Nephron progenitor cell (in vitro differentiated cells): ENCODE results near the gene ATP8B4.

Experiments
- DNase-seq: peaks from one replicate; pipeline ENCODE4 v3.0.0; 2021
- H3K27ac Mint-ChIP-seq: 2 replicates; pipeline ENCODE4 v1.8.0; 2021; ENCODE audit warnings: mild to moderate bottlenecking, moderate library complexity, mixed read lengths
- H3K27me3 Mint-ChIP-seq: 2 replicates; pipeline ENCODE4 v1.8.0; 2021; ENCODE audit warnings: mild to moderate bottlenecking, low read depth, mixed read lengths; ENCODE audit not compliant: poor library complexity
- H3K36me3 Mint-ChIP-seq: 2 replicates; pipeline ENCODE4 v1.8.0; 2021; ENCODE audit warnings: low read depth, mixed read lengths
- H3K4me1 Mint-ChIP-seq: 2 replicates; pipeline ENCODE4 v1.8.0; 2021; ENCODE audit warnings: mixed read lengths
- H3K4me3 Mint-ChIP-seq: 2 replicates; pipeline ENCODE4 v1.8.0; 2021; ENCODE audit warnings: mild to moderate bottlenecking, moderate library complexity, mixed read lengths
- H3K9me3 Mint-ChIP-seq: 2 replicates; pipeline ENCODE4 v1.8.0; 2021; ENCODE audit warnings: mild to moderate bottlenecking, moderate library complexity, mixed read lengths
- TF ChIP-seq, protein P1 (sequence below): fragments of 200-600 bp; sonication (generic); IDR thresholded peaks from 2 replicates; pipeline ENCODE4 v1.5.0; 2021; ENCODE audit warnings: antibody characterized with exemption

ATP8B4 gene

GRCh38 chr15:49923671-49924070 is 195.4 kb downstream of the ATP8B4 start:
- no peak overlapping the region for H3K27ac Mint-ChIP-seq
- H3K27me3 Mint-ChIP-seq = peaks cover 3% of the 10 kb centered on the region
- H3K36me3 Mint-ChIP-seq = no peaks in the 10 kb centered on the region
- H3K4me3 Mint-ChIP-seq = no peak overlapping the region
- peaks cover 12% of the 10 kb centered on the region for H3K4me1 Mint-ChIP-seq
- no peak for DNase-seq
- no peaks in the 10 kb centered on the region for H3K9me3 Mint-ChIP-seq
- TF ChIP-seq, protein P1, sequence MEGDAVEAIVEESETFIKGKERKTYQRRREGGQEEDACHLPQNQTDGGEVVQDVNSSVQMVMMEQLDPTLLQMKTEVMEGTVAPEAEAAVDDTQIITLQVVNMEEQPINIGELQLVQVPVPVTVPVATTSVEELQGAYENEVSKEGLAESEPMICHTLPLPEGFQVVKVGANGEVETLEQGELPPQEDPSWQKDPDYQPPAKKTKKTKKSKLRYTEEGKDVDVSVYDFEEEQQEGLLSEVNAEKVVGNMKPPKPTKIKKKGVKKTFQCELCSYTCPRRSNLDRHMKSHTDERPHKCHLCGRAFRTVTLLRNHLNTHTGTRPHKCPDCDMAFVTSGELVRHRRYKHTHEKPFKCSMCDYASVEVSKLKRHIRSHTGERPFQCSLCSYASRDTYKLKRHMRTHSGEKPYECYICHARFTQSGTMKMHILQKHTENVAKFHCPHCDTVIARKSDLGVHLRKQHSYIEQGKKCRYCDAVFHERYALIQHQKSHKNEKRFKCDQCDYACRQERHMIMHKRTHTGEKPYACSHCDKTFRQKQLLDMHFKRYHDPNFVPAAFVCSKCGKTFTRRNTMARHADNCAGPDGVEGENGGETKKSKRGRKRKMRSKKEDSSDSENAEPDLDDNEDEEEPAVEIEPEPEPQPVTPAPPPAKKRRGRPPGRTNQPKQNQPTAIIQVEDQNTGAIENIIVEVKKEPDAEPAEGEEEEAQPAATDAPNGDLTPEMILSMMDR = no peak

DNA sequence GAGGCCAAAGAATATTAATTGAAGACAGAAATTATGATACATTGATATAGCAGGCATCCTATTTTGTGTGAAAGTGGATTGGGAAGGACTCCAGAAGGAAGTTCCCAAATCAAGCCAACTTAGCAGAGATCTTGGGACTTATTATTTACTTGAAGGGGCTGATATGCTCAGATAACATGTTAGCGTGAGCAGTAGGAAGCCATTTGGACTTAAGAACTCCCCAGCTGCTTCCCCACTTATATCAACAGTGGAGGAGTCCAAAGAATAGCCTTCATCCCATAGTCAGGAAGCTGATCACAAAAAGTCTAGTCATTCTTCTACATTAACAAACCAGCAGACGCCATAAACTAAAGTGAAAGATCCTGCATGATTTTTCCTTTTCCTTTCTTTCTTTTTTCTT is 200.0 kb downstream of the ATP8B4 start:
- Mint-ChIP-seq H3K27me3 (peaks cover 3% of the 10 kb centered on the region), H3K4me1 (peaks cover 17% of the 10 kb centered on the region), H3K4me3 (no peak overlapping the region), H3K36me3 (no peaks in the 10 kb centered on the region), H3K9me3 (no peaks in the 10 kb centered on the region), H3K27ac (no peak overlapping the region)
- TF ChIP-seq, protein P1 = no peak
- DNase-seq = no peak

GRCh38 chr15:49918121-49918520 is 200.9 kb downstream of the ATP8B4 start:
- H3K4me1 Mint-ChIP-seq = peaks cover 17% of the 10 kb centered on the region
- TF ChIP-seq, protein P1 = no peak
- peaks cover 6% of the 10 kb centered on the region for H3K9me3 Mint-ChIP-seq
- H3K27me3 Mint-ChIP-seq = peaks cover 3% of the 10 kb centered on the region
- H3K4me3 Mint-ChIP-seq = no peak overlapping the region
- DNase-seq = no peak
- H3K36me3 Mint-ChIP-seq = no peaks in the 10 kb centered on the region
- no peak overlapping the region for H3K27ac Mint-ChIP-seq

DNA sequence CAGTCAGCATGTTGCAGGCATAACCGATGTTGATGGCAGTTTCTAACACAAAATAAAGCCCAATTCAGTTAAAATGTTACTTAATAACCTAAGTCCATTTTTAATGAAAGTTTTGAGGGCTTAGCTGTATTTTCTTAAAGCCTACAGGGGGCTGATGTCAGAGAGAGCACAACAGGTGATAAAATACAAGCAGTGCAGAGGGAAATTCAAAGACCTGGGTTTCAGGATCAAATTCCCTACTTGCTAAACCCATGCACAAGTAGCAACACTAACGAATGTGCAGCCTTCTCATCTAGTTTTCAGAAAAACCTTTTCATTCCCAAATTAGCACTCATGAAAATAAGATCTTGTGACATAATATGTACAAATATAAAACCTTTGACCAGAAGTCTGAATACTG is 202.0 kb downstream of the ATP8B4 start:
- DNase-seq = no peak
- peaks cover 11% of the 10 kb centered on the region for H3K9me3 Mint-ChIP-seq
- H3K4me1 Mint-ChIP-seq = peaks cover 13% of the 10 kb centered on the region
- no peaks in the 10 kb centered on the region for H3K36me3 Mint-ChIP-seq
- no peak overlapping the region for H3K4me3 Mint-ChIP-seq
- H3K27me3 Mint-ChIP-seq = peaks cover 3% of the 10 kb centered on the region
- no peak overlapping the region for H3K27ac Mint-ChIP-seq
- TF ChIP-seq, protein P1 = no peak

DNA sequence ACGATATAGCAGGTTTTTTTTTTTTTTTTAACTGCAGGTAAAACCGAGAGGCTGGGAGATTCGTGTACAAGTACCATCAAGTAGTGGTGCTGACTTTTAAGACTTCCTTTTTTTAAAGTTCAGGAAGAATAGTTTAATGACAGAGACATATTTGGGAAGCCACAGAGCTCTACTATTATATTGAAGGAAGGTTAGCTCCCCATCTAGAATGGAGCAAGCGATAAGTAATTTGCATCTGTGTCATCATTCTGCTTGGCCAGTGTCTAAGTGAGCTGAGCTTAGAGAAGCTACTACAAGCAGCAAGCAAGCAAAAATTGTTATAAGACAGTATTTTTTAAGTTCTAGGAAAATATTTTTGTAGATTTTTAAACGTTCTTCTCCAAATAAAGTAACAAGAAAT is 203.2 kb downstream of the ATP8B4 start:
- H3K27me3 Mint-ChIP-seq = no peaks in the 10 kb centered on the region
- no peak overlapping the region for H3K27ac Mint-ChIP-seq
- no peaks in the 10 kb centered on the region for H3K36me3 Mint-ChIP-seq
- TF ChIP-seq, protein P1 = no peak
- H3K9me3 Mint-ChIP-seq = peaks cover 11% of the 10 kb centered on the region
- H3K4me3 Mint-ChIP-seq = no peak overlapping the region
- peaks cover 5% of the 10 kb centered on the region for H3K4me1 Mint-ChIP-seq
- no peak for DNase-seq

- Mint-ChIP-seq H3K4me1 (no peaks in the 10 kb centered on the region), H3K36me3 (peaks cover 7% of the 10 kb centered on the region), H3K27ac (no peak overlapping the region), H3K9me3 (peaks cover 24% of the 10 kb centered on the region), H3K27me3 (no peaks in the 10 kb centered on the region), H3K4me3 (no peak overlapping the region)
- no peak for DNase-seq
- TF ChIP-seq, protein P1 = no peak
Measured at GRCh38 chr15:49908933-49909295, 210.1 kb downstream of the ATP8B4 start.
